ENCODE measurements around the gene DNMT3A.

GRCh38 chr2:25249785-25250184 is 91.9 kb downstream of the DNMT3A start:
- TF ChIP-seq CTCF (IDR thresholded peaks at IDR 0.05): no peak
- no peak for TF ChIP-seq POLR2A (IDR thresholded peaks at IDR 0.05)
- no peak for TF ChIP-seq POLR2AphosphoS5 (IDR thresholded peaks at IDR 0.05)
